Natural killer cell (primary cell): ENCODE measurements around the gene GRAMD2B. TPM values are rescaled to one million over a fixed set of nuclear protein-coding genes. Genes with fewer than 3 reads are reported as not detected.
"Not testable (repeated sequence)": the region's sequence is repeated elsewhere in the genome, so short reads cannot be mapped to it uniquely, and the experiment has no call there.

Experiments
- ATAC-seq, 3 donors: fragments of 150-1000 bp in 2 of 3; fragments of 200-7000 bp in 1 of 3; cut with Tn5 transposase; 1 replicate in 1 of 3; 2 replicates in 2 of 3; pipeline ENCODE4 v1.10.0; 2021; ENCODE audit warnings: mild to moderate bottlenecking in 2 of 3, moderate library complexity in 2 of 3
- DNase-seq, 2 donors: peaks; one replicate each; pipeline versions ENCODE4 v3.0.0 to v3.0.0-alpha.2; 2013 to 2021; ENCODE audit warnings: mixed read lengths in 1 of 2
- H3K27ac ChIP-seq: one replicate; pipeline ENCODE4 v1.5.1; 2013; ENCODE audit warnings: mild to moderate bottlenecking, low read length
- H3K27me3 ChIP-seq: one replicate; pipeline ENCODE4 v1.6.1; 2013; ENCODE audit warnings: low read length; ENCODE audit not compliant: control insufficient read depth, insufficient read depth
- H3K36me3 ChIP-seq: one replicate; pipeline ENCODE4 v1.6.1; 2013; ENCODE audit warnings: low read length; ENCODE audit not compliant: control insufficient read depth, insufficient read depth
- H3K4me1 ChIP-seq: one replicate; pipeline ENCODE4 v1.6.1; 2013; ENCODE audit warnings: low read length; ENCODE audit not compliant: control insufficient read depth, insufficient read depth
- H3K4me3 ChIP-seq: one replicate; pipeline ENCODE4 v1.5.1; 2013; ENCODE audit warnings: low read length
- H3K9me3 ChIP-seq: one replicate; pipeline ENCODE4 v1.6.1; 2013; ENCODE audit warnings: low read length; ENCODE audit not compliant: control insufficient read depth, insufficient read depth
- H3K27ac Mint-ChIP-seq, 2 donors: one replicate each; pipeline ENCODE4 v1.8.0; 2022; ENCODE audit warnings: mild to moderate bottlenecking in 2 of 2, mixed read lengths in 2 of 2, moderate library complexity in 1 of 2
- H3K27me3 Mint-ChIP-seq, 2 donors: one replicate each; pipeline ENCODE4 v1.8.0; 2022; ENCODE audit warnings: low read depth in 2 of 2, mixed read lengths in 2 of 2
- H3K36me3 Mint-ChIP-seq: one replicate; pipeline ENCODE4 v1.8.0; 2022; ENCODE audit warnings: mixed read lengths
- H3K4me1 Mint-ChIP-seq, 2 donors: one replicate each; pipeline ENCODE4 v1.8.0; 2022; ENCODE audit warnings: mixed read lengths in 2 of 2
- H3K4me3 Mint-ChIP-seq: one replicate; pipeline ENCODE4 v1.8.0; 2022; ENCODE audit warnings: mild to moderate bottlenecking, moderate library complexity, mixed read lengths
- H3K9me3 Mint-ChIP-seq, 2 donors: one replicate each; pipeline ENCODE4 v1.8.0; 2022; ENCODE audit warnings: mixed read lengths in 2 of 2
- WGBS: methylation state at CpG from one replicate; pipeline ENCODE4 v1.1.7; 2013; ENCODE audit warnings: missing lambda C conversion rate; ENCODE audit not compliant: insufficient coverage; 5-methylcytosine and 5-hydroxymethylcytosine counted together
- intact Hi-C: fragments of 100-400 bp; cut with micrococcal nuclease; formaldehyde crosslinking; loops from one replicate; pipeline ENCODE4 v1.14.2; 2022
- total RNA-seq, 4 donors: library from RNA; stranded (reverse); fragments of 120-200 nt in 1 of 4; gene quantifications; one replicate each; pipeline versions ENCODE4 v1.2.3 to v1.2.4, GENCODE V29; 2013 to 2022
- TF ChIP-seq, protein P1 (sequence below): fragments of 200-600 bp; IDR thresholded peaks from one replicate; pipeline ENCODE4 v1.8.0; 2022; ENCODE audit warnings: antibody characterized with exemption

Gene GRAMD2B
- total RNA-seq, 3 donors from 2014 or later (not counting 1 experiment from before 2014, with no cell fraction given) = 9.2 to 15.4 (median 10.0) TPM

DNA sequence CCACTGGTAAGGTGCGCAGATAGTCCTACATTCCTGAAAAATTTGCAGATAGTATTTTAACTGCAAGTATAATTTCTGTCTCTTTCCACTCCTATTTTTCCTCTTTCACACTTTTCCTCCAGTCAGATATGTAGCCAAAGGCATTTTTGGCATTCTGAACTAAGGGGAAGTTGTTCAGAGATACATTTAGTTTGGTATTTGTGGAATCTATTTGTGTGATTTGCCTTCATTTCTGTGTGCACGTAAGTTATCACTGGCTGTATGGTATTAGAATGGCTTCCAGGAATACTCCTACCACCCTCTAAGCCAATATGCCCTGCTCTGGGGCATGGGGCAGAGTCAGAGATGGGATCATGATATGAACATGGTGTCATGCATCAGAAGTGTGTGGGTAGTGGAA lies 45.8 kb upstream of the GRAMD2B start:
- no peaks in the 10 kb centered on the region for H3K36me3 ChIP-seq
- H3K36me3 Mint-ChIP-seq = no peaks in the 10 kb centered on the region
- TF ChIP-seq, protein P1, sequence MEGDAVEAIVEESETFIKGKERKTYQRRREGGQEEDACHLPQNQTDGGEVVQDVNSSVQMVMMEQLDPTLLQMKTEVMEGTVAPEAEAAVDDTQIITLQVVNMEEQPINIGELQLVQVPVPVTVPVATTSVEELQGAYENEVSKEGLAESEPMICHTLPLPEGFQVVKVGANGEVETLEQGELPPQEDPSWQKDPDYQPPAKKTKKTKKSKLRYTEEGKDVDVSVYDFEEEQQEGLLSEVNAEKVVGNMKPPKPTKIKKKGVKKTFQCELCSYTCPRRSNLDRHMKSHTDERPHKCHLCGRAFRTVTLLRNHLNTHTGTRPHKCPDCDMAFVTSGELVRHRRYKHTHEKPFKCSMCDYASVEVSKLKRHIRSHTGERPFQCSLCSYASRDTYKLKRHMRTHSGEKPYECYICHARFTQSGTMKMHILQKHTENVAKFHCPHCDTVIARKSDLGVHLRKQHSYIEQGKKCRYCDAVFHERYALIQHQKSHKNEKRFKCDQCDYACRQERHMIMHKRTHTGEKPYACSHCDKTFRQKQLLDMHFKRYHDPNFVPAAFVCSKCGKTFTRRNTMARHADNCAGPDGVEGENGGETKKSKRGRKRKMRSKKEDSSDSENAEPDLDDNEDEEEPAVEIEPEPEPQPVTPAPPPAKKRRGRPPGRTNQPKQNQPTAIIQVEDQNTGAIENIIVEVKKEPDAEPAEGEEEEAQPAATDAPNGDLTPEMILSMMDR = no peak
- H3K4me3 ChIP-seq = no peak overlapping the region
- H3K9me3 Mint-ChIP-seq = peaks cover 0 to 2% of the 10 kb centered on the region in 2 donors
- no peak overlapping the region for H3K27ac ChIP-seq
- intact Hi-C loops = no loop called here
- H3K9me3 ChIP-seq = no peaks in the 10 kb centered on the region
- H3K4me1 ChIP-seq = peaks cover 6% of the 10 kb centered on the region
- 100% methylated on average over 1 of the region's 2 CpGs for WGBS
- no peak for ATAC-seq
- DNase-seq = no peak
- H3K27me3 ChIP-seq = no peaks in the 10 kb centered on the region
- no peak overlapping the region for H3K27ac Mint-ChIP-seq
- no peak overlapping the region for H3K4me3 Mint-ChIP-seq
- peaks cover 9 to 14% of the 10 kb centered on the region in 2 donors for H3K4me1 Mint-ChIP-seq
- H3K27me3 Mint-ChIP-seq = no peaks in the 10 kb centered on the region

DNA sequence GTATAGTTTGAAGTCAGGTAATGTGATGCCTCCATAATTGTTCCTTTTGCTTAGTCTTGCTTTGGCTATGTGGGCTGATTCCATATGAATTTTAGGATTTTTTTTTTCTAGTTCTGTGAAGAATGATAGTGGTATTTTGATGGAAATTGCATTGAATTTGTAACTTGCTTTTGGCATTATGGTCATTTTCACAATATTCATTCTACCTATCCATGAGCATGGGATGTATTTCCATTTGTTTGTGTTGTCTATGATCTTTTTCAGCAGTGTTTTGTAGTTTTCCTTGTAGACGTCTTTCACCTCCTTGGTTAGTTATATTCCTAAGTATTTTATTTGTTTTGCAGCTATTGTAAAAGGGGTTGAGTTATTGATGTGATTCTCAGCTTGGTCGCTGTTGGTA lies 42.9 kb upstream of the GRAMD2B start:
- H3K27me3 Mint-ChIP-seq = not testable (repeated sequence)

DNA sequence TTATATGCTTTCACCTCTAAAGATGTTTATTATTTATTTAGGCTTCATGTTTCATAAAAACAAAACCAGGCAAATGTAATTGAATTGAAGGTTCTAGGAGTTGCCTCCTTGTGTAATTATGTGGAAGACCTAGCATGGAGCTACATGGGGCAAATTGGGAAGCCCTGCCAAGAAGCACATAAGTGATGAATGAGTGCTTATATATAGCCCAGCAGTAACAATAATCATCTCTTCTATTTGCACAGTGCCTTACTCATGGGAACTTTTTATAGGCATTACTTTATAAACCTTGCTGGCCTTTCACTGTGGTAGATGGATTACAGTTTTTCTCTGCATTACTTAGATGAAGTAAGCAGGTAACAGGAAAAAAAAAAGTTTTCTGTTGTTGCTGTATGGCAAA lies 40.0 kb upstream of the GRAMD2B start:
- no peaks in the 10 kb centered on the region for H3K27me3 ChIP-seq
- TF ChIP-seq, protein P1 = no peak
- ATAC-seq (no peak), DNase-seq (no peak)
- Mint-ChIP-seq H3K27ac (no peak overlapping the region), H3K9me3 (peaks cover 0 to 2% of the 10 kb centered on the region in 2 donors), H3K4me3 (no peak overlapping the region), H3K36me3 (no peaks in the 10 kb centered on the region), H3K27me3 (no peaks in the 10 kb centered on the region), H3K4me1 (no peaks in the 10 kb centered on the region)
- no peaks in the 10 kb centered on the region for H3K4me1 ChIP-seq
- no peaks in the 10 kb centered on the region for H3K9me3 ChIP-seq
- H3K4me3 ChIP-seq = no peak overlapping the region
- H3K27ac ChIP-seq = no peak overlapping the region
- H3K36me3 ChIP-seq = no peaks in the 10 kb centered on the region
- intact Hi-C loops = no loop called here

More for the DNA sequence above, 42.9 kb upstream of the GRAMD2B start:
- ATAC-seq, DNase-seq, H3K4me1 ChIP-seq, H3K4me1 Mint-ChIP-seq, H3K36me3 ChIP-seq, H3K36me3 Mint-ChIP-seq, H3K4me3 Mint-ChIP-seq, H3K27ac ChIP-seq, H3K27ac Mint-ChIP-seq, H3K27me3 ChIP-seq, intact Hi-C loops, H3K4me3 ChIP-seq, H3K9me3 ChIP-seq, H3K9me3 Mint-ChIP-seq: not testable (repeated sequence)
- 94% methylated on average over 2 of the region's 2 CpGs for WGBS

DNA sequence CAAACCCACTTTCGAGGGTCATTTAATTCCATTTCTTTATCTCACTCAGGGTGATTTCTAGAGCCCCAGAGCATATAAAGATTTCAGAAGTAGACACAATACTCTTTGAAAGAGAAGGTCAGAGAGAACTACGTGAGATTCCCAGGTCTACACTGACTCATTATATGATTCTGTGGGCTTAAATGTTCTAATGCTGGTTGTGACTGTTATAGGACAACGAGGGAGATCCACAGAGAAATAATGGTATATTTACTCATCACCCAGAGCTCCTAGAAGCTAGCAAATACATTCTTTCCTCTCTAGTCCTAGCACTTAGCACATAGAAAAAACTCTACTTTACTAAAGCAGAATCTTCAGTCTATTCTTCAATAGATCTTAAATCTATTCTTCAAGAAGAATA lies 39.4 kb upstream of the GRAMD2B start:
- H3K27me3 Mint-ChIP-seq = no peaks in the 10 kb centered on the region
- no peak overlapping the region for H3K27ac Mint-ChIP-seq
- no peak overlapping the region for H3K4me3 ChIP-seq
- H3K9me3 Mint-ChIP-seq = peaks cover 0 to 2% of the 10 kb centered on the region in 2 donors
- H3K27ac ChIP-seq = no peak overlapping the region
- TF ChIP-seq, protein P1 = no peak
- no peak overlapping the region for H3K4me3 Mint-ChIP-seq
- H3K36me3 Mint-ChIP-seq = no peaks in the 10 kb centered on the region
- no peaks in the 10 kb centered on the region for H3K4me1 ChIP-seq
- no peaks in the 10 kb centered on the region for H3K4me1 Mint-ChIP-seq
- DNase-seq (no peak), ATAC-seq (no peak)
- intact Hi-C loops = no loop called here
- H3K27me3 ChIP-seq = no peaks in the 10 kb centered on the region
- no peaks in the 10 kb centered on the region for H3K36me3 ChIP-seq
- WGBS = 90% methylated on average over 1 of the region's 3 CpGs
- H3K9me3 ChIP-seq = no peaks in the 10 kb centered on the region
